Osteoblast (primary cell): Measurements from ENCODE around the gene CLDN14. TPM values are rescaled to one million over a fixed set of nuclear protein-coding genes. Genes with fewer than 3 reads are reported as not detected.

Source experiments
- DNase-seq: peaks from one replicate; pipeline ENCODE4 v3.0.0; 2011; ENCODE audit warnings: low spot score, mixed read lengths; ENCODE audit not compliant: insufficient read length; ENCODE audit errors: missing footprints
- H2AFZ ChIP-seq: 2 replicates; pipeline ENCODE4 v1.6.0; 2011; ENCODE audit warnings: mild to moderate bottlenecking, low read length
- H3K27ac ChIP-seq: 2 replicates; pipeline ENCODE4 v1.5.1; 2011; ENCODE audit warnings: mild to moderate bottlenecking, low read depth, low read length, moderate library complexity
- H3K27me3 ChIP-seq: 2 replicates; pipeline ENCODE4 v1.6.0; 2012; ENCODE audit warnings: mild to moderate bottlenecking, control low read depth, inconsistent platforms, low read length, moderate library complexity; ENCODE audit not compliant: insufficient read depth
- H3K36me3 ChIP-seq: 2 replicates; pipeline ENCODE4 v1.5.1; 2011; ENCODE audit warnings: mild to moderate bottlenecking, low read length, control low read depth, moderate library complexity; ENCODE audit not compliant: insufficient read depth
- H3K4me1 ChIP-seq: 2 replicates; pipeline ENCODE4 v1.5.1; 2011; ENCODE audit warnings: mild to moderate bottlenecking, low read length, control low read depth, moderate library complexity; ENCODE audit not compliant: insufficient read depth
- H3K4me2 ChIP-seq: 2 replicates; pipeline ENCODE4 v1.6.0; 2011; ENCODE audit warnings: mild to moderate bottlenecking, low read length; ENCODE audit not compliant: insufficient read depth
- H3K4me3 ChIP-seq: fragments of 200-600 bp; sonication (generic); 3 replicates; pipeline ENCODE4 v1.5.1; 2012; ENCODE audit warnings: mild to moderate bottlenecking, low read length, inconsistent platforms; ENCODE audit not compliant: insufficient read depth
- H3K79me2 ChIP-seq: 2 replicates; pipeline ENCODE4 v1.6.0; 2012; ENCODE audit warnings: mild to moderate bottlenecking, low read length, control low read depth, inconsistent platforms; ENCODE audit not compliant: insufficient read depth
- H3K9me3 ChIP-seq: 2 replicates; pipeline ENCODE4 v1.5.1; 2011; ENCODE audit warnings: low read depth, low read length, control low read depth
- H4K20me1 ChIP-seq: 2 replicates; pipeline ENCODE4 v1.6.0; 2012; ENCODE audit warnings: mild to moderate bottlenecking, low read length, control low read depth; ENCODE audit not compliant: insufficient read depth
- total RNA-seq: library from RNA; depleted of rRNA; stranded (reverse); fragments of >200 nt; gene quantifications from 2 replicates; pipeline ENCODE4 v1.2.3, GENCODE V29; 2012
- TF ChIP-seq, protein P1 (sequence below): IDR thresholded peaks from 2 replicates; pipeline ENCODE4 v1.5.1; 2011; ENCODE audit warnings: mild to moderate bottlenecking, low read depth, low read length, moderate library complexity; ENCODE audit errors: extremely low read depth

Gene CLDN14
- total RNA-seq, 1 donor, result 0.36 TPM

DNA sequence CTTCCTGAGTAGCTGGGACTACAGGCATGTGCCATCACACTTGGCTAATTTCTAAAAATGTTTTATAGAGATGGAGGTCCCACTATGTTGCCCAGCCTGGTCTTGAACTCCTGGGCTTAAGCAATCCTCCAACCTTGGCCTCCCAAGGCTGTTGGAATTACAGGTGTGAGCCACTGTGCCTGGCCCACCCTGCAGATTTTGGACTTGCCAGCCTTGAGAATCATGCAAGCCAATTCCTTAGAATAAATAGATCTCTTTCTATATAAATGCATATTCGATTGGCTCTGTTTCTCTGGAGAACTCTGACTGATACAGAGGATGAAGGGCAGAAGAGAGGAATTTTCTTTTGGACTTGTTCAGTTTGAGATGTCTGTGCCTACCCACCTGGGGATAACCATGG is 6.7 kb downstream of the CLDN14 start:
- Histone ChIP-seq H3K79me2 (no peaks in the 10 kb centered on the region), H3K4me3 (no peak overlapping the region), H3K4me1 (peaks cover 15% of the 10 kb centered on the region), H3K9me3 (no peaks in the 10 kb centered on the region), H3K27me3 (no peaks in the 10 kb centered on the region), H3K4me2 (no peak overlapping the region), H2AFZ (no peak overlapping the region), H4K20me1 (no peaks in the 10 kb centered on the region), H3K36me3 (no peaks in the 10 kb centered on the region), H3K27ac (no peak overlapping the region)
- TF ChIP-seq, protein P1, sequence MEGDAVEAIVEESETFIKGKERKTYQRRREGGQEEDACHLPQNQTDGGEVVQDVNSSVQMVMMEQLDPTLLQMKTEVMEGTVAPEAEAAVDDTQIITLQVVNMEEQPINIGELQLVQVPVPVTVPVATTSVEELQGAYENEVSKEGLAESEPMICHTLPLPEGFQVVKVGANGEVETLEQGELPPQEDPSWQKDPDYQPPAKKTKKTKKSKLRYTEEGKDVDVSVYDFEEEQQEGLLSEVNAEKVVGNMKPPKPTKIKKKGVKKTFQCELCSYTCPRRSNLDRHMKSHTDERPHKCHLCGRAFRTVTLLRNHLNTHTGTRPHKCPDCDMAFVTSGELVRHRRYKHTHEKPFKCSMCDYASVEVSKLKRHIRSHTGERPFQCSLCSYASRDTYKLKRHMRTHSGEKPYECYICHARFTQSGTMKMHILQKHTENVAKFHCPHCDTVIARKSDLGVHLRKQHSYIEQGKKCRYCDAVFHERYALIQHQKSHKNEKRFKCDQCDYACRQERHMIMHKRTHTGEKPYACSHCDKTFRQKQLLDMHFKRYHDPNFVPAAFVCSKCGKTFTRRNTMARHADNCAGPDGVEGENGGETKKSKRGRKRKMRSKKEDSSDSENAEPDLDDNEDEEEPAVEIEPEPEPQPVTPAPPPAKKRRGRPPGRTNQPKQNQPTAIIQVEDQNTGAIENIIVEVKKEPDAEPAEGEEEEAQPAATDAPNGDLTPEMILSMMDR, result no peak
- no peak for DNase-seq

DNA sequence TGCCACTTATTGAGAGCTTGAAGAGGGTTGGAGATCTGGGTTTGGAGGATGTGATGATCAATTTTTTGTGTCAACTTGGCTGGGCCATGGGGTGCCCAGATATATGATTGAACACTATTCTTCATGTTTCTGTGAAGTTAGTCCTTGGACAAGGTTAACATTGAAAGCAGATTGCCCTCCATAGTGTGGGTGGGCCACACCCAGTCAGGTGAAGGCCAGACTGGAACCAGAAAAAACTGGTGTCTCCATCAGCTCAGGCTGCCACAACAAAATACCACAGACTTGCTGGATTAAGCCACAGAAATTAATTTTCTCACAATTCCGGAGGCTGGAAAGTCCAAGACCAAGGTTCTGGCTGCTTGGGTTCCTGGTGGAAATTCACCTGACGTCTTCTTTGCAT is 7.5 kb downstream of the CLDN14 start:
- peaks cover 15% of the 10 kb centered on the region for H3K4me1 ChIP-seq
- DNase-seq, result no peak
- no peaks in the 10 kb centered on the region for H3K36me3 ChIP-seq
- H3K9me3 ChIP-seq, result no peaks in the 10 kb centered on the region
- no peaks in the 10 kb centered on the region for H3K79me2 ChIP-seq
- no peaks in the 10 kb centered on the region for H4K20me1 ChIP-seq
- TF ChIP-seq, protein P1, result no peak
- H3K27ac ChIP-seq, result no peak overlapping the region
- no peak overlapping the region for H3K4me2 ChIP-seq
- no peak overlapping the region for H3K4me3 ChIP-seq
- H2AFZ ChIP-seq, result no peak overlapping the region
- no peaks in the 10 kb centered on the region for H3K27me3 ChIP-seq

DNA sequence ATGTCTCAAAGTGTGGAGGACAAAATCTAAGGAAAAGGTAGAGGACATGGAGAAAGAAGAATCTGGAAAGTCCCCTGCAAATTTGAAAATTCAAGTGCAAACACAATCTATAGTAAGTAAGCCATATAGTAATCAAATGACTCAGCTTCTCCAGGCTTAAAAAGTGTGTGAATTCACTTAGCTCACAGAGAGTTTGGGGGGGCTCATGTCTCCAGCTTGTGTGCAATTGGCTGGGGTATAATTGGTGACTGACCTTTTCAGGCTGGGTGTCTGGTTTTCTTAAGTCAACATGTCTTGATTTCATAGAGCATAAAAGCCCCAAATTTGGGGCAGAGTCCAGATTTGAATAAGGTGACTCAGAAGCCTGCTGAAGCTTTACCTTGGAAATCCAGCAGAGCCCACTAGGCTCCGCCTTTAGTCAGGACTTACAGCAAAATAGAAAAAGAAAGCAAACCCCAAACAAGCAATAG is 8.6 kb downstream of the CLDN14 start:
- no peaks in the 10 kb centered on the region for H3K79me2 ChIP-seq
- peak; percentile 90 for DNase-seq
- H4K20me1 ChIP-seq, result no peaks in the 10 kb centered on the region
- H3K9me3 ChIP-seq, result no peaks in the 10 kb centered on the region
- H3K4me3 ChIP-seq, result no peak overlapping the region
- peaks cover 8% of the 10 kb centered on the region for H3K4me1 ChIP-seq
- H3K27me3 ChIP-seq, result no peaks in the 10 kb centered on the region
- no peak overlapping the region for H3K4me2 ChIP-seq
- H3K36me3 ChIP-seq, result no peaks in the 10 kb centered on the region
- no peak overlapping the region for H2AFZ ChIP-seq
- TF ChIP-seq, protein P1, result no peak
- peak overlapping the region; percentile 65 for H3K27ac ChIP-seq

DNA sequence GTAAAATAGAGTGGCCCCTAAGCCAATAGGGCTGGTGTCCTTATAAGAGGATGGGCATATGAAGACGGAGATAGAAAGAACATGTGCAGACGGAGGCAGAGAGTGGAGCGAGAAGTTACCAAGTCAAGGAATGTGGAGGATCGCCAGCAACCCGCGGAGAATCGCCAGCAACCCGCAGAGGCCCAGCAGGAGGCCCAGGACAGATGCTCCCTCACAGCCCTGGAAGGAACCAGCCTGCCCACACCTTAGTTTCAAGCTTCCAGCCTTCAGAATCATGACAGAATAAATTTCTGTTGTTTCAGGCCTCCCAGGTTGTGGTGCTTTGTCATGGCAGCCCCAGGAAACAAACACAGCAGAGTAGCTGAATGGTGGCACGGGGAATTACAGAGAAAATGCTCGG is 9.6 kb downstream of the CLDN14 start:
- Histone ChIP-seq H4K20me1 (no peaks in the 10 kb centered on the region), H3K9me3 (no peaks in the 10 kb centered on the region), H3K36me3 (no peaks in the 10 kb centered on the region), H3K4me1 (peaks cover 12% of the 10 kb centered on the region), H3K27ac (no peak overlapping the region), H3K4me2 (no peak overlapping the region), H3K79me2 (no peaks in the 10 kb centered on the region), H2AFZ (no peak overlapping the region), H3K4me3 (no peak overlapping the region), H3K27me3 (no peaks in the 10 kb centered on the region)
- no peak for DNase-seq
- TF ChIP-seq, protein P1, result no peak
